ENCODE data around the gene SLC6A12. TPM values are rescaled to one million over a fixed set of nuclear protein-coding genes. Genes with fewer than 3 reads are reported as not detected.

SLC6A12 gene
- total and polyA plus RNA-seq, 2 donors (not counting 3 experiments of a cell fraction or from before 2014, with no cell fraction given) = not detected

DNA sequence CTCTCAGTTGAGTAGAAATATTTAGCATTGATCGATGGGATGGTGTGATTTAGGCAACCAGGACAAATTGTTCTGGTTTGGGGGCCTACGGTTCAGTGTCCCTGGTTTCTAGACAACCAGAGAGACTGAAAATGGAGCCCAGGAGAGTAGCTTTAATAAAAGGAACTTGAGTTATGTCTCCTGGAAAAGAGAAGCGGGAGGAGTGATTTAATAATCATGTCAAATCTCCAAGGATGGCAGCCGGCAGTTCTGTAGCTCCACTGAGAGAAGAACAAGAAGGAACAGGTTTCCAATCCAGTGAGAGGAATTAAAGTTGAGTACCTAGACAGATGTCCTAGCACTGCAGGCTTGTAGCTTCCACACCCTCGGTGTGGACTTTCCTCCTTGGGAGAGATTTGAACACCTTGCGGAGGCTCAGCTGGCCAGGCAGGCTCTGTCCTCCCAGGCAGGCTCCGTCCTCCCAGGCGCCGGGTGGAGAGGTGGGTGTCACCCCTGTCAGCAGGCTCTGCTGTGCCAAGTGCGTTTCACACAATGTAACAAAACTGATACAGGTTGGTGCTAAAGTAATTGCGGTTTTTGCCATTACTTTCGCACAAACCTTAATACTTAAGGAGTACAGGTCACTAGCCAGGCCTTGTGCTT lies 45.9 kb downstream of the SLC6A12 start:
- H3K4me2 ChIP-seq (ENCODE audit: insufficient read depth, low read length) = no peak overlapping the region
- DNase-seq (ENCODE audit: low read depth, low spot score) = no peak
- H3K9me1 ChIP-seq (replicated peaks; ENCODE audit: control insufficient read depth, extremely low read depth, insufficient read depth, low read length) = no peaks in the 10 kb centered on the region
- H3K4me1 ChIP-seq (ENCODE audit: control insufficient read depth, extremely low read depth, insufficient read depth, low read length) = no peaks in the 10 kb centered on the region
- no peaks in the 10 kb centered on the region for H3K36me3 ChIP-seq (ENCODE audit: control insufficient read depth in 2 of 2, extremely low read depth in 1 of 2, insufficient read depth in 2 of 2, low read length in 2 of 2)
- intact Hi-C loops (cut with micrococcal nuclease) = no loop called here
- TF ChIP-seq, protein P1, sequence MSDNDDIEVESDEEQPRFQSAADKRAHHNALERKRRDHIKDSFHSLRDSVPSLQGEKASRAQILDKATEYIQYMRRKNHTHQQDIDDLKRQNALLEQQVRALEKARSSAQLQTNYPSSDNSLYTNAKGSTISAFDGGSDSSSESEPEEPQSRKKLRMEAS (IDR thresholded peaks at IDR 0.05; ENCODE audit: insufficient read depth, insufficient read length) = no peak
- no peak for TF ChIP-seq POLR2A (IDR thresholded peaks at IDR 0.05; ENCODE audit: low read depth, low read length)
- TF ChIP-seq EZH2 (IDR thresholded peaks at IDR 0.05; ENCODE audit: borderline replicate concordance, low read depth, low read length, severe bottlenecking) = no peak
- TF ChIP-seq GATA2 (IDR thresholded peaks at IDR 0.05; ENCODE audit: insufficient read depth, insufficient read length, low read depth, low read length) = no peak
- TF ChIP-seq FOS (IDR thresholded peaks at IDR 0.05; ENCODE audit: borderline replicate concordance, insufficient read depth, low read length) = no peak
- no peak for TF ChIP-seq JUN (IDR thresholded peaks at IDR 0.05; ENCODE audit: borderline replicate concordance, insufficient read depth, insufficient read length, low read depth)
- CTCF ChIA-PET = no interaction called here
- no peak for FAIRE-seq
- POLR2A ChIA-PET = no interaction called here
- H3K27ac ChIP-seq (ENCODE audit: insufficient read depth, low read depth, low read length) = no peak overlapping the region
- no peaks in the 10 kb centered on the region for H3K9me3 ChIP-seq (replicated peaks; ENCODE audit: control insufficient read depth, insufficient read depth, low read length)
- H3K79me2 ChIP-seq (ENCODE audit: control insufficient read depth, insufficient read depth, low read length) = no peaks in the 10 kb centered on the region
- no peak overlapping the region for H2AFZ ChIP-seq (ENCODE audit: low read depth, low read length)
- dilution Hi-C loops (cut with MboI; ENCODE audit: extremely low pct_ligation_motif_present, low sequenced_read_pairs) = no loop called here
- H3K27me3 ChIP-seq (ENCODE audit: control insufficient read depth in 2 of 2, insufficient read depth in 2 of 2, low read length in 2 of 2) = peaks cover 0 to 7% of the 10 kb centered on the region in 2 experiments
- no TSS peak for BruUV-seq (replicated peaks)
- no peaks in the 10 kb centered on the region for H4K20me1 ChIP-seq (replicated peaks; ENCODE audit: control insufficient read depth, extremely low read depth, insufficient read depth, low read length)
- no peak overlapping the region for H3K4me3 ChIP-seq (replicated peaks in 1 of 3; ENCODE audit: insufficient read depth in 1 of 3, low read depth in 1 of 3, low read length in 3 of 3)
- H3K9ac ChIP-seq (replicated peaks; ENCODE audit: extremely low read depth, insufficient read depth, low read length) = no peak overlapping the region

DNA sequence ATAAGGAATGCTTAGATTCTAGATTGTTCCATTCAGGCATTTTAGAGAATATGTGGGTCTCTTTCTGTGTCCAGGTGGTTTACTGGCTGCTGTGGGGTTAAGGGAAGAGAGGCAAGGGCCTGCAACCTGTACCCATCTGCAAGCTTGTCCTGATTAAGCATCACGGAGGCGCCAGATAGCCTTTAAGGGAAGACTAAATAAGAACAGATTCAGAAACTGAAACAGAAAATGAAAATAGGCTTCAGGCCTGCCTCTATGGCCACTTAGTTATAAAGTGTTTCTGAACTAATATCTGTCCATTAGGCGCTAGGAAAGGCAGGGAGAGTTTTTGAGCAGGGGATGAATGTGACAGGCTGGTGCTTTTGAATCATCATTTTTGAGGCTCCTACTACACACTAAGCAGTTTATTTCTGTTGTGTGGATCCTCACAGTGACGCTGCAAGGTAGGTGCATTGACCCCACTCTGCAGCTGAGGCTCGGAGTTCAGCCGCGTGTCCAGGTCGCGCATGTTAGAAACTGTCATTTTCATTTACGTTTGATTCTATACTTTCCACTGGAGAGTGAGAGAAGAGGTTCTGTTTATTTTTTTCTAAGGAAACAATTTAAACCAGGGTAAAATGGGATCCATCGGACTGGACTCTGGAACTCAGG lies 47.4 kb downstream of the SLC6A12 start:
- Histone ChIP-seq H3K27me3 (ENCODE audit: control insufficient read depth in 2 of 2, insufficient read depth in 2 of 2, low read length in 2 of 2) (peaks cover 0 to 4% of the 10 kb centered on the region in 2 experiments), H3K9me1 (replicated peaks; ENCODE audit: control insufficient read depth, extremely low read depth, insufficient read depth, low read length) (no peaks in the 10 kb centered on the region), H3K4me1 (ENCODE audit: control insufficient read depth, extremely low read depth, insufficient read depth, low read length) (no peaks in the 10 kb centered on the region), H3K79me2 (ENCODE audit: control insufficient read depth, insufficient read depth, low read length) (no peaks in the 10 kb centered on the region), H3K9ac (replicated peaks; ENCODE audit: extremely low read depth, insufficient read depth, low read length) (no peak overlapping the region), H2AFZ (ENCODE audit: low read depth, low read length) (no peak overlapping the region), H3K4me3 (replicated peaks in 1 of 3; ENCODE audit: insufficient read depth in 1 of 3, low read depth in 1 of 3, low read length in 3 of 3) (no peak overlapping the region), H3K4me2 (ENCODE audit: insufficient read depth, low read length) (no peak overlapping the region), H3K27ac (ENCODE audit: insufficient read depth, low read depth, low read length) (no peak overlapping the region), H4K20me1 (replicated peaks; ENCODE audit: control insufficient read depth, extremely low read depth, insufficient read depth, low read length) (no peaks in the 10 kb centered on the region), H3K36me3 (ENCODE audit: control insufficient read depth in 2 of 2, extremely low read depth in 1 of 2, insufficient read depth in 2 of 2, low read length in 2 of 2) (no peaks in the 10 kb centered on the region), H3K9me3 (replicated peaks; ENCODE audit: control insufficient read depth, insufficient read depth, low read length) (no peaks in the 10 kb centered on the region)
- ChIA-PET POLR2A (no interaction called here), CTCF (no interaction called here)
- no peak for TF ChIP-seq POLR2AphosphoS5 (IDR thresholded peaks at IDR 0.05; ENCODE audit: insufficient read depth, low read depth, low read length)
- TF ChIP-seq, protein P1 (IDR thresholded peaks at IDR 0.05; ENCODE audit: insufficient read depth, insufficient read length) = no peak
- no peak for TF ChIP-seq FOS (IDR thresholded peaks at IDR 0.05; ENCODE audit: borderline replicate concordance, insufficient read depth, low read length)
- TF ChIP-seq JUN (IDR thresholded peaks at IDR 0.05; ENCODE audit: borderline replicate concordance, insufficient read depth, insufficient read length, low read depth) = no peak
- TF ChIP-seq EZH2 (IDR thresholded peaks at IDR 0.05; ENCODE audit: borderline replicate concordance, low read depth, low read length, severe bottlenecking) = no peak
- FAIRE-seq (no peak), DNase-seq (ENCODE audit: low read depth, low spot score) (no peak)
- intact Hi-C loops (cut with micrococcal nuclease) = no loop called here
- BruUV-seq (replicated peaks) = no TSS peak
- dilution Hi-C loops (cut with MboI; ENCODE audit: extremely low pct_ligation_motif_present, low sequenced_read_pairs) = no loop called here

Measured in endothelial cell of umbilical vein (primary cell).